Right lobe of liver (tissue), 4 donors: ENCODE results near the gene MFSD6.

ENCODE experiments used
- POLR2A ChIP-seq: fragments of 450-650 bp; IDR thresholded peaks from one replicate; pipeline ENCODE4 v1.6.1; 2017; ENCODE audit warnings: antibody characterized with exemption, mild to moderate bottlenecking
- TF ChIP-seq, protein P1 (sequence below), 4 donors: fragments of 200-600 bp in 3 of 4; fragments of 450-650 bp in 1 of 4; IDR thresholded peaks; one replicate each; pipeline versions ENCODE4 v1.5.1 to v1.8.0; 2016 to 2022; ENCODE audit warnings: antibody characterized with exemption in 4 of 4, mild to moderate bottlenecking in 2 of 4
- donor health status: DM: no; HTN: no; CAD: no.
- donor health status: DM: no; HTN: no; CAD: no.
- donor health status: DM: no; HTN: yes; CAD: no.

DNA sequence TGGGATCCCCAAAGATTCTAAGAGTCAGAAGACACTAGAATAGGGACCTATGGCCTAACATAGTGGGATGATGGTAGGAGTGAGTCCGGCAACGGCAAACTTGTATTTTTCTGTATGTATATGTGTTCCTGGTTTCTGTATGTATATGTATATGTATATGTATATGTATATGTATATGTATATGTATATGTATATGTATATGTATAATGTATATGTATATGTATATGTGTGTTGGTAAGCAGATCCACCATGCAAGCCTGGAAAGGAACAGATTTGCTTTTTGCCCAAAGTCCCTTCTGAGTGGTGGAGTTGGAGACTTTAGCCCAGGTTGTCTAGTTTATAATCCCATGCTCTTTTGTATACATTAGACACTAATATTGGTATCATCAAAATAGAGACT, 46.6 kb downstream of the MFSD6 start:
- no peak for TF ChIP-seq POLR2A
- TF ChIP-seq, protein P1, sequence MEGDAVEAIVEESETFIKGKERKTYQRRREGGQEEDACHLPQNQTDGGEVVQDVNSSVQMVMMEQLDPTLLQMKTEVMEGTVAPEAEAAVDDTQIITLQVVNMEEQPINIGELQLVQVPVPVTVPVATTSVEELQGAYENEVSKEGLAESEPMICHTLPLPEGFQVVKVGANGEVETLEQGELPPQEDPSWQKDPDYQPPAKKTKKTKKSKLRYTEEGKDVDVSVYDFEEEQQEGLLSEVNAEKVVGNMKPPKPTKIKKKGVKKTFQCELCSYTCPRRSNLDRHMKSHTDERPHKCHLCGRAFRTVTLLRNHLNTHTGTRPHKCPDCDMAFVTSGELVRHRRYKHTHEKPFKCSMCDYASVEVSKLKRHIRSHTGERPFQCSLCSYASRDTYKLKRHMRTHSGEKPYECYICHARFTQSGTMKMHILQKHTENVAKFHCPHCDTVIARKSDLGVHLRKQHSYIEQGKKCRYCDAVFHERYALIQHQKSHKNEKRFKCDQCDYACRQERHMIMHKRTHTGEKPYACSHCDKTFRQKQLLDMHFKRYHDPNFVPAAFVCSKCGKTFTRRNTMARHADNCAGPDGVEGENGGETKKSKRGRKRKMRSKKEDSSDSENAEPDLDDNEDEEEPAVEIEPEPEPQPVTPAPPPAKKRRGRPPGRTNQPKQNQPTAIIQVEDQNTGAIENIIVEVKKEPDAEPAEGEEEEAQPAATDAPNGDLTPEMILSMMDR (IDR thresholded peaks at IDR 0.05): no peak
